Neural cell (in vitro differentiated cells): Measurements from ENCODE around the gene ZNRF1. TPM values are rescaled to one million over a fixed set of nuclear protein-coding genes. Genes with fewer than 3 reads are reported as not detected.

Source experiments
- H2AFZ ChIP-seq: fragments of 200-600, 300-800 bp; sonication (generic), shearing (Covaris generic); 2 replicates; pipeline ENCODE4 v1.6.0; 2014; ENCODE audit warnings: low read depth, mild to moderate bottlenecking, antibody characterized with exemption, low read length, moderate library complexity
- H3F3A ChIP-seq: fragments of 200-600 bp; shearing (Covaris generic); 2 replicates; pipeline ENCODE4 v1.6.1; 2016; ENCODE audit warnings: mild to moderate bottlenecking, moderate library complexity, mixed read lengths, antibody characterized with exemption, low read length; ENCODE audit not compliant: insufficient read depth, poor library complexity, severe bottlenecking
- H3K27ac ChIP-seq: fragments of 200-600, 300-800 bp; sonication (generic), shearing (Covaris generic); 2 replicates; pipeline ENCODE4 v1.5.1; 2014; ENCODE audit warnings: mild to moderate bottlenecking, low read length, moderate library complexity
- H3K27me3 ChIP-seq: fragments of 300-800, 200-600 bp; sonication (generic), shearing (Covaris generic); 2 replicates; pipeline ENCODE4 v1.6.0; 2014; ENCODE audit warnings: mild to moderate bottlenecking, low read depth, low read length, moderate library complexity; ENCODE audit not compliant: insufficient read depth
- H3K36me3 ChIP-seq: fragments of 300-800, 200-600 bp; sonication (generic), shearing (Covaris generic); 2 replicates; pipeline ENCODE4 v1.5.1; 2014; ENCODE audit warnings: mild to moderate bottlenecking, antibody characterized with exemption, low read length, moderate library complexity; ENCODE audit not compliant: insufficient read depth
- H3K4me2 ChIP-seq: fragments of 300-800, 200-600 bp; sonication (generic), shearing (Covaris generic); 2 replicates; pipeline ENCODE4 v1.6.0; 2014; ENCODE audit warnings: mild to moderate bottlenecking, low read length
- H3K4me3 ChIP-seq: fragments of 300-800, 200-600 bp; sonication (generic), shearing (Covaris generic); 2 replicates; pipeline ENCODE4 v1.5.1; 2014; ENCODE audit warnings: mild to moderate bottlenecking, low read length, moderate library complexity
- H3K79me2 ChIP-seq: fragments of 200-600 bp; shearing (Covaris generic); replicated peaks from 2 replicates; pipeline ENCODE4 v1.6.0; 2014; ENCODE audit warnings: mild to moderate bottlenecking, low read length, moderate library complexity; ENCODE audit not compliant: insufficient read depth
- H3K9ac ChIP-seq: fragments of 300-800, 200-600 bp; sonication (generic), shearing (Covaris generic); 2 replicates; pipeline ENCODE4 v1.6.1; 2016; ENCODE audit warnings: mild to moderate bottlenecking, low read length, mixed read lengths
- H3K9me2 ChIP-seq: fragments of 200-600 bp; shearing (Covaris generic); 2 replicates; pipeline ENCODE4 v1.6.1; 2016; ENCODE audit warnings: mild to moderate bottlenecking, low read length, mixed read lengths; ENCODE audit not compliant: insufficient read depth
- H3K9me3 ChIP-seq: fragments of 200-600, 300-800 bp; sonication (generic), shearing (Covaris generic); 2 replicates; pipeline ENCODE4 v1.6.1; 2016; ENCODE audit warnings: mild to moderate bottlenecking, mixed run types, low read length, moderate library complexity, mixed read lengths
- H4K20me1 ChIP-seq: fragments of 200-600 bp; shearing (Covaris generic); 2 replicates; pipeline ENCODE4 v1.6.1; 2016; ENCODE audit warnings: mild to moderate bottlenecking, mixed run types; ENCODE audit not compliant: insufficient read depth
- CTCF ChIP-seq: fragments of 450-650 bp; IDR thresholded peaks from 2 replicates; pipeline ENCODE4 v1.5.1; 2014; ENCODE audit warnings: antibody characterized with exemption, mild to moderate bottlenecking, moderate library complexity; ENCODE audit not compliant: poor library complexity, severe bottlenecking
- EP300 ChIP-seq: fragments of 450-650 bp; conservative IDR thresholded peaks from 2 replicates; pipeline ENCODE4 v1.6.1; 2014; ENCODE audit warnings: antibody characterized with exemption, mild to moderate bottlenecking, moderate library complexity; ENCODE audit not compliant: poor library complexity, severe bottlenecking
- EZH2 ChIP-seq: fragments of 200-600, 300-800 bp; shearing (Covaris generic), sonication (generic); IDR thresholded peaks from 2 replicates; pipeline ENCODE4 v1.6.1; 2014; ENCODE audit warnings: antibody characterized with exemption, low read length, borderline replicate concordance, mild to moderate bottlenecking; ENCODE audit not compliant: insufficient read depth, poor library complexity, severe bottlenecking
- MXI1 ChIP-seq: fragments of 450-650 bp; conservative IDR thresholded peaks from 2 replicates; pipeline ENCODE4 v1.6.1; 2014; ENCODE audit warnings: antibody characterized with exemption, mild to moderate bottlenecking; ENCODE audit not compliant: poor library complexity, severe bottlenecking
- POLR2AphosphoS5 ChIP-seq: IDR thresholded peaks from 2 replicates; pipeline ENCODE4 v1.6.1; 2012
- RAD21 ChIP-seq: fragments of 450-650 bp; conservative IDR thresholded peaks from 2 replicates; pipeline ENCODE4 v1.6.1; 2014; ENCODE audit warnings: antibody characterized with exemption, mild to moderate bottlenecking, moderate library complexity
- REST ChIP-seq: IDR thresholded peaks from 2 replicates; pipeline ENCODE4 v1.6.1; 2012; ENCODE audit warnings: borderline replicate concordance
- SMC3 ChIP-seq: fragments of 450-650 bp; conservative IDR thresholded peaks from 2 replicates; pipeline ENCODE4 v1.6.1; 2014; ENCODE audit warnings: antibody characterized with exemption, mild to moderate bottlenecking, moderate library complexity; ENCODE audit not compliant: poor library complexity
- TAF1 ChIP-seq: IDR thresholded peaks from 2 replicates; pipeline ENCODE4 v1.6.1; 2012; ENCODE audit warnings: low read depth
- polyA plus RNA-seq: library from polyadenylated mRNA; depleted of rRNA; stranded (reverse); fragments of >200 nt; gene quantifications from 2 replicates; pipeline ENCODE4 v1.2.3, GENCODE V29; 2014

The ZNRF1 gene
- polyA plus RNA-seq, 1 donor from 2014 or later, result 31.6 TPM

DNA sequence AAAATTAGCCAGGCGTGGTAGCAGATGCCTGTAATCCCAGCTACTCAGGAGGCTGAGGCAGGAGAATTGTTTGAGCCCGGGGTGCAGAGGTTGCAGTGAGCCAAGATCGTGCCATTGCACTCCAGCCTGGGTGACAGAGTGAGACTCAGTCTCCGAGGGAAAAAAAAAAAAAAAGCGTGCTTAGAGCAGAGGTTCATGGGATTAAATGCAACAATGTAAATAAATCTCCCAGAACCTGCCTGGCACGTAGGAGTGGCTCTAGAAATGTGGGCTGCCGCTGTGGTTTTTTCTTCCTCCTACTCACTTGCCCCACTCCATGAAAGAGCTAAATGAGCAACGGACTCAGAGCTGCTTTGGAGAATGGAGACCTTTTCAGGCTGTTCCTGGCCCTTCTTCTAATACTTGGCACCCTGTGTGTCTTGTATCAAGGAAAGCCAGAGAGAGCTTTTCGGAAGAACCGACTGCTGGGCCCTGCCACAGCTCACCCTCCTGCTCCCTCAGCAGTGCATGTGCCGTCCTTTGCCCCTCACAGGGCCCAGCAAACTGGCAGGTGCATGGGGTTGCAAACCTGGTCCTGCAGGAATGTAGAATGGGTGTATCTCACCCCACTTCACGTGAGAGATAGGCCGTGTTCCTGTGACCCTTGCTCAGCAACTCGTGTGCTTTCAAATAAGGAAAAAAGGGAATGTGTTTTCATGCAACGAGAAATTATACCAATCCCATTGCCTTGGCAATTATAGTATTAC, 65.8 kb downstream of the ZNRF1 start:
- H3K27me3 ChIP-seq, result no peaks in the 10 kb centered on the region
- no peak overlapping the region for H3K4me2 ChIP-seq
- H3K27ac ChIP-seq, result no peak overlapping the region
- peaks cover 79% of the 10 kb centered on the region for H3K79me2 ChIP-seq
- no peaks in the 10 kb centered on the region for H3K9me2 ChIP-seq
- H3F3A ChIP-seq, result no peaks in the 10 kb centered on the region
- H3K9me3 ChIP-seq, result no peaks in the 10 kb centered on the region
- no peak overlapping the region for H3K9ac ChIP-seq
- peaks cover 4% of the 10 kb centered on the region for H4K20me1 ChIP-seq
- H3K36me3 ChIP-seq, result no peaks in the 10 kb centered on the region
- no peak for TF ChIP-seq POLR2AphosphoS5
- TF ChIP-seq RAD21, result no peak
- no peak for TF ChIP-seq SMC3
- TF ChIP-seq EP300, result no peak
- TF ChIP-seq CTCF, result no peak
- no peak for TF ChIP-seq REST
- no peak for TF ChIP-seq MXI1
- H3K4me3 ChIP-seq, result no peak overlapping the region
- no peak overlapping the region for H2AFZ ChIP-seq

DNA sequence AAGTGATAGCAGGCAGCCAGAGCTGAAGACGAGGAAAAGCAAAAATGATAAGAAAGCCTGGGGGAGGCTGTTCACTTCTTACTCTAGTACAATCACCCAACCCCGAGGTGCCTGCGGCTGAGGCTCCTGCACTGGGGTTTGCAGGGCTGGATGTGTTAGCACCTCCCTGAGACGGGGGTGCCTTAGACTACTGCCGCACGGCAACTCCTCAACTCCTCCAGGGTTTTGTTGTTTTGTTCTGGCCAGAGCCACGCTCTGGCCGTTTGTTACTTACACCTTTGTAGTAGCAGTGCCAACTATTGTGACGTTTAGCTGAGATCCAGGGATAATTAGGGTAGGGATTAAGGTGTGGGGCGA, 66.3 kb downstream of the ZNRF1 start:
- Histone ChIP-seq H3K4me3 (no peak overlapping the region), H3K4me2 (no peak overlapping the region), H3K9me3 (no peaks in the 10 kb centered on the region), H4K20me1 (peaks cover 4% of the 10 kb centered on the region), H3K9ac (no peak overlapping the region), H3F3A (no peaks in the 10 kb centered on the region), H2AFZ (no peak overlapping the region), H3K36me3 (no peaks in the 10 kb centered on the region), H3K9me2 (no peaks in the 10 kb centered on the region), H3K79me2 (peaks cover 80% of the 10 kb centered on the region), H3K27me3 (no peaks in the 10 kb centered on the region), H3K27ac (no peak overlapping the region)
- TF ChIP-seq CTCF (no peak), REST (no peak), TAF1 (no peak), MXI1 (no peak), POLR2AphosphoS5 (no peak), RAD21 (no peak), EP300 (no peak), EZH2 (no peak), SMC3 (no peak)
